ENCODE data around the gene TFAP2C.

GRCh38 chr20:56673450-56673849 is 44.3 kb downstream of the TFAP2C start:
- no peak for TF ChIP-seq CTCF (IDR thresholded peaks at IDR 0.05; ENCODE audit: borderline replicate concordance, extremely low read depth, low read length, poor library complexity, severe bottlenecking)
- TF ChIP-seq EZH2 (IDR thresholded peaks at IDR 0.05; ENCODE audit: borderline replicate concordance, low read depth, low read length, severe bottlenecking) = no peak

Measured in DND-41 (cell line).